HL-60 (cell line): Measurements from ENCODE around the gene RMDN2.

Source experiments
- DNase-seq, 2 experiments: peaks; one replicate each; pipeline ENCODE4 v3.0.0-alpha.2; 2010 to 2020; ENCODE audit warnings: low read depth in 1 of 2, low spot score in 1 of 2
- H3K27ac ChIP-seq: fragments of 250-450 bp; sonication (Bioruptor Pico); replicated peaks from 2 replicates; pipeline ENCODE4 v1.5.1; 2020; ENCODE audit warnings: mild to moderate bottlenecking, moderate library complexity
- H3K27me3 ChIP-seq: fragments of 250-450 bp; sonication (Bioruptor Pico); 2 replicates; pipeline ENCODE4 v1.5.1; 2021; ENCODE audit warnings: mild to moderate bottlenecking, moderate library complexity; ENCODE audit not compliant: insufficient read depth, poor library complexity, severe bottlenecking
- H3K4me3 ChIP-seq: replicated peaks from 2 replicates; pipeline ENCODE4 v1.5.1; 2011; ENCODE audit warnings: mild to moderate bottlenecking, control low read depth, low read length; ENCODE audit not compliant: insufficient read depth
- CTCF ChIP-seq: IDR thresholded peaks from one replicate; pipeline ENCODE4 v1.5.1; 2011; ENCODE audit warnings: low read length, control low read depth, inconsistent platforms; ENCODE audit not compliant: insufficient read depth
- GABPA ChIP-seq: IDR thresholded peaks from 2 replicates; pipeline ENCODE4 v1.6.1; 2012; ENCODE audit warnings: low read depth
- POLR2AphosphoS5 ChIP-seq: IDR thresholded peaks from 2 replicates; pipeline ENCODE4 v1.6.1; 2012; ENCODE audit warnings: low read depth
- REST ChIP-seq: IDR thresholded peaks from 2 replicates; pipeline ENCODE4 v1.6.1; 2012; ENCODE audit warnings: low read depth; ENCODE audit not compliant: insufficient replicate concordance
- SPI1 ChIP-seq: IDR thresholded peaks from 2 replicates; pipeline ENCODE4 v1.6.1; 2012; ENCODE audit warnings: low read depth, mild to moderate bottlenecking, borderline replicate concordance
- long read RNA-seq: library from polyadenylated mRNA; unstranded; transcript quantifications from one replicate; pipeline ENCODE4 v2.0.0, GENCODE V29; 2020

Gene RMDN2
- long read RNA-seq, result 0 reads

- peak within 1 kb of the TSS; percentile 65 for H3K4me3 ChIP-seq
- H3K27ac ChIP-seq, result peak within 1 kb of the TSS; percentile 89
- TF ChIP-seq GABPA (peak; percentile 86), REST (peak; percentile 84), CTCF (no peak), POLR2AphosphoS5 (peak; percentile 85; the same call in 1 of the 2 replicates), SPI1 (no peak)
- peak; percentile 91 for DNase-seq
- H3K27me3 ChIP-seq, result no peaks in the 10 kb centered on the region
Observed at GRCh38 chr2:37925063-37925897, at the start of gene RMDN2. RMDN2 (plus strand) TSS chr2:37925287; CDS start chr2:37929278, 3,991 bp downstream.

GRCh38 chr2:37875403-37875906, 49.6 kb upstream of the RMDN2 start:
- H3K27me3 ChIP-seq, result no peaks in the 10 kb centered on the region
- H3K27ac ChIP-seq, result no peak overlapping the region
- no peak overlapping the region for H3K4me3 ChIP-seq
- TF ChIP-seq POLR2AphosphoS5 (no peak), CTCF (no peak), REST (no peak), SPI1 (no peak)
- DNase-seq, result no peak

GRCh38 chr2:37876227-37876626, 48.9 kb upstream of the RMDN2 start:
- Histone ChIP-seq H3K27ac (no peak overlapping the region), H3K4me3 (no peak overlapping the region), H3K27me3 (no peaks in the 10 kb centered on the region)
- no peak for DNase-seq
- TF ChIP-seq REST, result no peak
- TF ChIP-seq CTCF, result no peak
- no peak for TF ChIP-seq SPI1
- no peak for TF ChIP-seq GABPA
- TF ChIP-seq POLR2AphosphoS5, result no peak
